GM12875 (cell line): Measurements from ENCODE around the gene FAM222A.

Source experiments
- H3K4me3 ChIP-seq: one replicate; pipeline ENCODE4 v1.5.1; 2011; ENCODE audit warnings: low read depth, low read length, control low read depth
- CTCF ChIP-seq: IDR thresholded peaks from 2 replicates; pipeline ENCODE4 v1.5.1; 2011; ENCODE audit warnings: low read depth, mild to moderate bottlenecking, control low read depth, inconsistent platforms, low read length, moderate library complexity, borderline replicate concordance; ENCODE audit not compliant: insufficient read depth

The FAM222A gene

GRCh38 chr12:109768901-109769670 lies 55.5 kb downstream of the FAM222A start:
- no peak overlapping the region for H3K4me3 ChIP-seq
- no peak for TF ChIP-seq CTCF

- no peak overlapping the region for H3K4me3 ChIP-seq
- no peak for TF ChIP-seq CTCF
Observed at GRCh38 chr12:109770104-109770860, 56.7 kb downstream of the FAM222A start.

- 0 out of 2 replicates have a peak, but pooled peaks have one; percentile 3 for TF ChIP-seq CTCF
- no peak overlapping the region for H3K4me3 ChIP-seq
Observed at GRCh38 chr12:109770861-109771670, 57.4 kb downstream of the FAM222A start.

GRCh38 chr12:109771746-109772621 lies 58.4 kb downstream of the FAM222A start:
- H3K4me3 ChIP-seq: no peak overlapping the region
- TF ChIP-seq CTCF: no peak

- no peak overlapping the region for H3K4me3 ChIP-seq
- no peak for TF ChIP-seq CTCF
Observed at GRCh38 chr12:109772622-109773321, 59.1 kb downstream of the FAM222A start.

- TF ChIP-seq CTCF: no peak
- no peak overlapping the region for H3K4me3 ChIP-seq
Observed at GRCh38 chr12:109773384-109774011, 59.9 kb downstream of the FAM222A start.
